GM20431 (cell line): ENCODE measurements around the gene SETD4.
"Not testable (repeated sequence)": the region's sequence is repeated elsewhere in the genome, so short reads cannot be mapped to it uniquely, and the experiment has no call there.

ENCODE experiments used
- in situ Hi-C: fragments of 300-500 bp; cut with MseI, MboI; formaldehyde crosslinking; loops from one replicate; pipeline ENCODE4 v1.15.0; 2020; ENCODE audit warnings: low sequenced_read_pairs; ENCODE audit not compliant: unreplicated experiment

The SETD4 gene, protein sequence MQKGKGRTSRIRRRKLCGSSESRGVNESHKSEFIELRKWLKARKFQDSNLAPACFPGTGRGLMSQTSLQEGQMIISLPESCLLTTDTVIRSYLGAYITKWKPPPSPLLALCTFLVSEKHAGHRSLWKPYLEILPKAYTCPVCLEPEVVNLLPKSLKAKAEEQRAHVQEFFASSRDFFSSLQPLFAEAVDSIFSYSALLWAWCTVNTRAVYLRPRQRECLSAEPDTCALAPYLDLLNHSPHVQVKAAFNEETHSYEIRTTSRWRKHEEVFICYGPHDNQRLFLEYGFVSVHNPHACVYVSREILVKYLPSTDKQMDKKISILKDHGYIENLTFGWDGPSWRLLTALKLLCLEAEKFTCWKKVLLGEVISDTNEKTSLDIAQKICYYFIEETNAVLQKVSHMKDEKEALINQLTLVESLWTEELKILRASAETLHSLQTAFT

DNA sequence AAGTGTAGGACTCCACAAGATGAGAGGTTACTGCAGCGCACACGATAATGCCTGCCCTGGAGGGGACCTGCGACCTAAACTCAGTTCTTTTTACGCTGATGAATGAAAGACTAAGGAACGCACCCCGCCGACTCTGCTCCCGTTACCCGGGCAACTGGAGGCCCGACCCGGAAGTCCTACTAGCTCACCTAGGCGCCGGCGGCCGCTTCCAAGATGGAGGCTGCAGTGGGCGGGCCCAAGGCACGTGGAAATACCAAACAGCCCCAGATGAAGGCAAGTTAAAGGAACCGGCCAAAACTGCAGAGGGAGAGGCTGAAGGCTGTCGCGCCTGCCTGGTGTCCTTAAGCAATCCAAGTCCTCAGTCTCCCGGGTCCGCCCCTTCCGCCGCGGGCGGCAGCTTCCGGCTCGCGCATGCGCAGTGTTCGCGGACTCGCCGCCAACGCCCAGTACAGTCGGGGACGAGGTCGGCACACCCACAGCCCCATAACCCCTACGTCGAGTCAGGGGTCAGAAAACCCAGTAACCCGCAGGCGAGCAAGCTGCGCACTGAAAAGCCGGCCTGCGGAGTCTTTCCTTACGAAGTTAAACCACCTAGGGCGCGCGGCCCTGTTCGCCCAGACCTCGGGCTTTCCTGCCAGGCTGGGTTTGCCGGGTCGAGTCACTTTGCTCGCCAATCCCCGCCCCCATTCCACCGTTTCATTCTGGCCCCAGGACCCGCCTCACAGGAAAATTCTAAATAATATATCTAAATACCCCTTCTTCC, at the start of gene SETD4:
Gene SETD4 (minus strand): TSS at position 368 of the 763 bp plus-strand sequence. CDS start 1,638 bp downstream, outside the sequence.
- in situ Hi-C loops, result no loop called here

DNA sequence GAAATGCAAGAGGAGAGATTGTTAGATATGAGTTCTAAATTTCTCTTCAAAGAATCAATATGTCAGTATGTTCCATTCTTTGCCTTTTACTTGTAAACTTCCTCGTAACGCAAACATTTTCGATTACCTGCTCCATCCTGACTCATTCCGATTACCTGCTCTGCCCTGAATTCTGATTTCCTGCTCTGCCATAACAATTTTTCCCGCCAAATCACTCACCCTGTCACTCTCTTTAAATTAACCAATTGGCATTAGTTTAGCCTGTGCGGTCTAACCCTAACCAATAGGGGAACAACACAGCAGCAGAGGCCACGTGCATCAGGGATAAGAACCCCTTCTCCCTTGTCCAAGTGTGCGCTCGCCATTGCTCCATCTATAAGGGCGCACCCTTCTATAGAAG, 49.5 kb upstream of the SETD4 start:
- in situ Hi-C loops, result no loop called here

DNA sequence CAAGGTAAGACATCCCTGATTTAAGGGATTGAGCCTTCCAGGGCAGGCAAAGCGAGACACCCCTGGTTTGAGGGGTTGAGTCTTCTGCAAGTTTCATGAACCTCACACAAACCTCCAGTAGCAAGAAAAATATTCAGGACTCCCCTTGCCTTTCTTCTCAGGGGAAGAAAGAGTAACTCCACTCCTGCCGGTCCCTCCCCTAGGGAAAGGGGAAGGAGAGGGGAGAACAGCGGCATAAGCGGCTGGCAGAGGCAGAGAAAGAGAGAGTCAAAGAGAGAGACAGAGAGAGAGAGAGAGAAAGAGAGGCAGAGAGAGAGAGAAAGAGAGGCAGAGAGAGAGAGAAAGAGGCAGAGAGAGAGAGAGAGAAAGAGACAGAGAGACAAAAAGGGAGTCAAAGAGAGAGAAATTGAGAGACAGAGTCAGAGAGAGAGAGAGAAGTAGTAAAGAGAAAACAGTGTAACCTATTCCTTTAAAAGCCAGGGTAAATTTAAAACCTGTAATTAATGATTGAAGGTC, 45.1 kb upstream of the SETD4 start:
- in situ Hi-C loops, result no loop called here

DNA sequence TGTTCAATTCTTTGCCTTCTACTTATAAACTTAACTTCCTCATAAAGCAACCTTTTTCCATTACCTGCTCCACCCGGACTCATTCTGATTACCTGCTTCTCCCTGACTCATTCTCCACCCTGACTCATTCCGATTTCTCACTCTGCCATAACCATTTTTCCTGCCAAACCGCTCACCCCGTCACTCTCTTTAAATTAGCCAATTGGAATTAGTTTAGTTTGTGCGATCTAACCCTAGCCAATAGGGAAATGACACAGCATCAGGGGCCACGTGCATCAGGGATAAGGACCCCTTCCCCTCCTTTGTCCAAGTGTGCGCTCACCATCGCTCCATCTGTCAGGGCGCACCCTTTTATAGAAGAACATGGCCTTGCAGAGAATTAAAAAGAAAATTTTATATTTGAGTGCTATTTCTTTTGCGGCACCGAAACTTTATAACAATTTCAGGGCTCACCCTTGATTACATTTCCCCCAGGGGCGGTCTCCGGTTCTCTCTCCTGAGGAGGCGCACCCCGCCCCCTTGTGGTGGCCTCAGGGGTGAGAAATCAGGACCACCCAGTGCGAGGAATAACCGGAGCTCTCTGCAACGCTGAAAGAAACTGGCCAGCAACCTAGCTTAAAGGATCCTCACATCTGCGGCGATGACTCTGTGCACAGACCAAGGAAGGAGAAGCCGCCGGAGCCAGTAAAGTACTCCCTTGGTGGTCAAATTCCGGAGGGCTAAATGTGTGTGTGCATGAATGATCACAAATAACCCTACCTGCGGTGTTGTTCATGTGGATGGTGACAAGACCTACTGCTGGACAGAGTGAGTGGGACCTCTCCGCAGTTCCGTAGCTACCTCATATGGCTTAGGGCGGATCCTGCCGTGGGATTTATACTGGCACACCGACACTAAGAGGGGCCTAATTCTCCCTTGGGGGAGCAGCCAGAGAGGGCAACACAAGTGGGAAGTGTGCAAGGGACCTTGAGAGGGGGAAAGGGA, 44.3 kb upstream of the SETD4 start:
- in situ Hi-C loops, result no loop called here

DNA sequence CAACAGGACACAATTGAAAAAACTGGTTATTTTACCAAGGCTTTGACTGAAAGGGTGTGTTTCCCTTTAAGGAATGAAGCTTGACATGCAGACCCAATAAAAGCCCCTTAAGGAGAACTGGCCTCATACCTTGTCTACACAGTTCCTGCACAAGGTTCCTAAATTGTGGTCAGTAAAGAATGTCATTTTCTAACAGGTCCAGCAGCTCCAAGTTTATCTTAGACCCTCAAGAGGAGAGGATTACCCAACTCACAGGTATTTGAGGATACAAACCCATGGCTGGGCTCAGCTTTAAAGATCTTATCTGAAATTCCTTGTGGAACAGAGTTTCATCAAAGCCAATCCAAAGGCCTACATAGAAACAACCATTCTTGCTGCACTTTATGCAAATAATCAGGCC, 43.1 kb upstream of the SETD4 start:
- in situ Hi-C loops, result no loop called here

DNA sequence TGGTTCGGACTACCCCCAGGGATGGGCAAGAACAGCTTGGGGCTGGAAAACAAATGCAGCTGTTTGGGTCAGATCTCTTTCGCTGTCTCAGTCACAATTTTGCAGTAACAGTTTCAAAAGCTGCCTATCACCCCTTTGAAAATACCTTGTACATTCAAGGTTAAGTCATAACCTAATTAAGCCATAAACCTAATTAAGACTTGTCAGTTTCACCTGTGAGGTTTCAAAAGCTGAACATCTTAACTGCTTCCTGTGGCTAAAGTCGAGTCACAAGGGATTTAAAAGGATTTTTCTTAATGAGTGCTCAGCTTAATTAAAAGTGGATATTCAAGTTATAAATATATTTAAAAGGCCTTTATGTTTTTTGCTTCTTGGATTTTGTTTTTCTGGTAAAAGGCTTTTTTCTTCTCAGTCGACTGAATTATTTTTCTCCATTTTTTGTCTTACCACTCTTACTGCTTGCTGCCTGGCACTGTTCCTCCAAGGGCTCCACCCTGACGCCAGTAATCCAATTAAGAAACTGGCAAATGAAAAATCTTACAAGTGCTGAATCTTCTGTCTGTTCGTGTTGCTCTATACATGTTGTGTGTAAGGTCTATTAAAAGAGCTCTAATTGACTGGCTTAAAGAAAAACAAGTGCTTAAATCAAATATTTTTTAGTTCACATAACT, 40.8 kb upstream of the SETD4 start:
- in situ Hi-C loops, result no loop called here

DNA sequence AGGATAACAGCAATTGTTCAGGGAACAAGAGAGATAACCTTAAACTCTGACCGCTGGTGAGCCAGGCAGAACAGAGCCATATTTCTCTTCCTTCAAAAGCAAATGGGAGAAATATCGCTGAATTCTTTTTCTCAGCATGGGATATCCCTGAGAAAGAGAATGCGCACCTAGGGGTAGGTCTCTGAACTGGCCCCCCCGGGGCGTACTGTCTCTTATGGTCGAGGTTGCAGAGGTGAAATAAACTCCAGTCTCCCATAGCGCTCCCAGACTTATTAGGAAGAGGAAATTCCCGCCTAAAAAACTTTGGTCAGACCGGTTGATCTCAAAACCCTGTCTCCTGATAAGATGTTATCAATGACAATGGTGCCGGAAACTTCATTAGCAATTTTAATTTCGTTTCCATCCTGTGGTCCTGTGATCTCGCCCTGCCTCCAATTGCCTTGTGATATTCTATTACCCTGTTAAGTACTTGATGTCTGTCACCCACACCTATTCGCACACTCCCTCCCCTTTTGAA, 39.4 kb upstream of the SETD4 start:
- in situ Hi-C loops, result not testable (repeated sequence)

DNA sequence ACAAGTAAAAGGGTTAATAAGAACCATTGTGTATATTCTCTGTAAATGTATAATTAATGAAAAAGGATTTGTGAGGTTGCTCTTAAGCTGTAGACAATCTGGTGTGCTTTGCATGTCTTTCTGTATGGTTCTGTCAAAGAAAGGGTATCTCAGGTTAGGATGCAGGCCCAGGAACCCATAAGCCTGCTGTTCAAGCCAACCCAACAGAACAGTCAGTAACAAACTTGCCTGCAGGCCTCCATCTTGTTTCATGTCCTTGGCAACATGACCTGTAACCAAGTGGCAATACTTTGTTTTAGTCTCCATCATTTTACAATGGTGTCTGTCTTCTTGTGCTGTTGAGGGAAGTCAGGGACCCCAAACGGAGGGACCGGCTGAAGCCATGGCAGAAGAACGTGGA, 38.7 kb upstream of the SETD4 start:
- in situ Hi-C loops, result no loop called here

DNA sequence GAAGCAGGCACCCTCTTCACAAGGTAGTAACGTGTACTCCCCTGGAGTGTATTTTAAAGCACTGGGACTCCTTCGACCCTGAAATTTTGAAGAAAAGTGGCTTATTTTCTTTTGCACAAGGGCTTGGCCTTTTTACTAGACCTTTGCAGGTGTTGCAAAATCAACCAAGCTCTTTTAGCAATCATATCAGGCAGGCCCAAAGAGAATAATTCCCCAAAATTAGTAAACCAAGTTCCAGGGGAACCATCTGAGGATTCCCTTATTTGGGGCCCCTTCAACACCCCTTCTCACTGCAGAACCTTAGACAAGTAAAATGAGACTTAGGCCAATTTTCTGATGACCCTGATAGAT, 37.8 kb upstream of the SETD4 start:
- in situ Hi-C loops, result no loop called here

DNA sequence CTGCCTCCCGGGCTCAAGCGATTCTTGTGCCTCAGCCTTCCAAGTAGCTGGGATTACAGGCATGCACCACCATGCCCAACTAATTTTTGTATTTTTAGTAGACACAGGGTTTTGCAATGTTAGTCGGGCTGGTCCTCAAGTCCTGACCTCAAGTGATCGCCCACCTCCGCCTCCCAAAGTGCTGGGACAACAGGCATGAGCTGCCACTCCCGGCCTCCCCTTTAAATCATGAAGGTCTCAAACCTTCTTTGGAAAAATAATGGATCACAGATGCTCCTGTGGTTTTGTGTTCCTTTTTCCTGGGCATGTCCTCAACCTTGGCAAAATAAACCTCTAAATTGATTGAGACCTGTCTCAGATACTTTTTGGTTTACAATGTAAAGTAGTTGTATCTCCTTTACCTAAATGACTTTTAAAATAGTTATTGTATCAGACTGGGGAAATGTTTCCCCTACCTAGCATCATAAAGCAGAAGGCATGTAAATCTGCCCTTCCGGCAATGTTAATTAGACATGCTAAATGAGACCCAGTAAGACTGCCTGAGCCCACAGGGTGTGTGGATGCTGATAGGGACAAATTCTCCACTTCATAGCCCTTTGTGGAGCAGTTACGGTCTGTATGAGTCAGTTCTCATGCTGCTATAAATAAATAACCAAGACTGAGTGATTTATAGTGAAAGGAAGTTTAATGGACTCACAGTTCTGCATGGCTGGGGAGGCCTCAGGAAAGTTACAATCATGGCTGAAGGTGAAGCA, 37.3 kb upstream of the SETD4 start:
- in situ Hi-C loops, result no loop called here

DNA sequence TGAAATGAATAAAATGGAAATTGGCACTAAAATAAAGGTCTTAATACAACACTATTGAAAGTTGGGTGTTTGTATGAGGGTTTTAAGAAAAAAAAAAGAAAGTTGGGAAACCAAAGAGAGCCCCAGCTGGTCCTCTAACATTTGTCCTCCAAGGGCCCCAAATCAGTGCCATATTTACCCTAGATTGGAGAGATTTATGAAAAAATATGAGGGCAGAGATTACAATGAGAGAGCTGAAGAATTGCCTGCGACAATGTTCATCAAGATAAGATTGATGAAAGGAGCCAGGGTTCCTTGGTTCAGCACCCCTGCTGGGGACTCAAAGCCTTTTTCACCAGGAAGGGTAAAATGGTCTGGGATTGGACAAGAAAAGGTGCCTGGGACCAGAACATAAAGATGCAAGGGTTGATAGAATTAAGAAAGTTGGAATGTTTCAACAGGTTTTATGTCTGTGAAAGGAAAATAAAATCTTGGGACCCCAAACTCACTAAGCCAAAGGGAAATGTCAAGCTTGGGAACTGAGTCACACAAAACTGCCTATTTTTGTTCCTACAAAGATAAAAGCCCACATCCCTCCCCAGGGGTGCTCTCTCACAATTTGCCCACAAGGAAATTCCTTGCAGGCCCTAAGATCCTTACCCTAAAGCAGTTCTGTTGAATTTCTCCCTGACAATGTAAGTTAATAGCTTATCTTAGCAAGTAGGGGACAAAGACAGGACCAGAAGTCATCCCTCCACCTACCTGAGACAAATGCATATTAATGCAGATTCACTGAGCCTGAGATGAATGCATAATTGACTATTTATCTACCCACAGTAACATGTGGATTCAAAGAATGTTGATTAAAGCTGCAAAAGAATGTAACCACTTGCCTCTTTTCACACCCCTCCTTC, 36.3 kb upstream of the SETD4 start:
- in situ Hi-C loops, result no loop called here

DNA sequence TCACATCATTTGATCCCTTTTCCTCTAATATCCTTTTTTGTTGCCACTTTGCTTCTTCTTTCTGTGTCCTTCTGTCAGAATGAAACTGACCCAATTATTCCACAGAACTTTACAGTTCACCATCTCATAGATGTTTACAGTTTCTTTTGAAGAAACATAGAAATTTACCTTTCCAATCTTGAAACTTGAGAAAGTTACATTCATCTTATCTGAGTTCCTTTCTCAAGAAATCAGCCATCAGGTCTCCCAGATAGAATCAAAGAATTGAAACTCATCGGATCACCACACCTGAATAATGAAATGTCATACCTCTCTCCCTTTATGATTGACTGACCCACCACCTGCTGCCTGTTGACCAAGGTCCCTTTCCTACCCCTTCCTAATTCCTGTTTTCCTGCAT, 33.2 kb upstream of the SETD4 start:
- in situ Hi-C loops, result no loop called here

DNA sequence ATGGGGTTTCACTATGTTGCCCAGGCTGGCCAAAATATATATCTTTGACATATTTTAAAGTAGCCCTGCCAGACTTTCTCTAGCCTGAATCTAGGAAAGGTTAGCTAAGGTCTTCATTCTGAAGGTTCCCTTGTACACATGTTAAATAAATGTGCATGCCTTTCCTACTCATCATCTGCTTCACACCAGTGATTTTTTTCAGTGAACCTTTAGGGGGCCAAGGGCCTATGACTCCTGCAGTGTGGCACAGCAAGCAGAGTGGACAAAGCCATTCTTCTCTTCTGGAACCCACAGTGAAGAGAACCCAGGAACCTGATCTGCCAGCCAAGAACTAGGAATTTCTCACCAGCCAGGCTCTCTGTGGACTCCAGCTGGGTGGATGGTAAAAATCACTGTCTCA, 32.4 kb upstream of the SETD4 start:
- in situ Hi-C loops, result no loop called here

DNA sequence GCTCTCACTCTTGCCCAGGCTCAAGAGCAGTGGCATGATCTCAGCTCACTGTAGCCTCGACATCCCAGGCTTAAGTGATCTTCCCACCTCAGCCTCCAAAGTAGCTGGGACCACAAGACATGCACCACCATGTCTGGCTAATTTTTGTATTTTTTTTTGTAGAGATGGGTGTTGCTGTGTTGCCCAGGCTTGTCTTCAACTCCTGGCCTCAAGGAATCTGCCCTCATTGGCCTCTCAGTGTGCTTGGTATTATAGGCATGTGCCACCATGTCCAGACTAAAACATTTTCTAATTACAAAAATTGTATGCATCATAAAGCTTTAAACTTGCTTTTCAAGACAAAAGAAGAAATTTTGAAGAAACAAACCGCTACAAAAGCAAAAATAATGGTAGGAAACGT, 29.6 kb upstream of the SETD4 start:
- in situ Hi-C loops, result no loop called here

DNA sequence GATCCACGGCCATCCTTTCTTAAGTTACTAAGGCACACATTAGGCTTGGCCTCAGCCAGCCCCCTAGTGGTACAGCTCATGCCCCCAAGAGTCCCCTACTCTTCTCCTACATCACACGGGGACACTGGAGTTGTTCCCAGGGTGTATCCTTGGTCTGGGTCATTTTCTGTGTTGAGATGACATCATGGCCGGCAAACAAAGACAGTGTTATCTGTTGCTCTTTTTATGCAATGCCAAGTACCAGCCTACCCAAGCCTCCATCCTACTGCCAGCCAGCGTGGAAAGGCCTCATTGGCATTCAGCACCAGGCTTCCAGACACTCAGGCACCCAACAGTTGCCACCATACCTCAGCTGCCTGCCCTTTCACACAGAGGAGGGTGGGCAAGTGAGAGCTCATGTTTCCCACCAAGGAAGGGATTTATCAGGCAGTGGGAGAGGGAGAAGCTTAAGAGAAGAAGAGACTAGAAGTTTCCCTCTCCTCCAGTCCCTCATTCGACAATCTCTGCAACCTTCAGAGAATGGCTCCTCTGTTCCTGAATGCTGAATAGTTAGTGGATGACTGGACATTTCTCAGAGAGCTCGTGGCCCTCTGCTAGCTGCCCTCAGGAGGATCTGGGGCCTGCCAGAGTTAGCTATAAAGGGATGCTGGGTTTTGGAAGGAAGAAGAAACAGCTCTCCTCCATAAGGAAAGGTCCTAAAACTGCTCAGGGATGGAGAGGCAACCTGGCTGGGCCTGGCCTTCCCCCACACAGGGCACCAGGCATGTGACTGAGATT, 27.2 kb upstream of the SETD4 start:
- in situ Hi-C loops, result no loop called here

DNA sequence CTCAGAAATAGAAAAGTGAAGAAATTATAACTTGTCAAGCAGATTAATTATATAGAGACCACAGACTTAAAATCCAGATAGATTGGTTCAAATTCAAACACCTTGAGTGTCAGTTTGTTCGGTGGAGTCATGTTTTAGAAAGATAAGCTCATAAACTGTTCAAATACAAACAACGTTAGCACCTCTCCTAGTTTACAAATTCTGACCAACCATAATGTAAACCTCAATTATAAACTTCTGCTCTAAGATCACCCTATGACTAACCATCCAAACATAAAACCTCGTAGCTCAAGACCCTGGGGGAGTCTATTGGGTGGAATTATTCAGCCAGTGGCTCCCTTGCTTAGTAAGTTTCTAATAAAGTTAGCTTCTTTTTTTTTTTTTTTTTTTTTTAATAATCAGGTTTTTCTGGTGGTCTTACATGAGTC, 21.9 kb upstream of the SETD4 start:
- in situ Hi-C loops, result no loop called here

DNA sequence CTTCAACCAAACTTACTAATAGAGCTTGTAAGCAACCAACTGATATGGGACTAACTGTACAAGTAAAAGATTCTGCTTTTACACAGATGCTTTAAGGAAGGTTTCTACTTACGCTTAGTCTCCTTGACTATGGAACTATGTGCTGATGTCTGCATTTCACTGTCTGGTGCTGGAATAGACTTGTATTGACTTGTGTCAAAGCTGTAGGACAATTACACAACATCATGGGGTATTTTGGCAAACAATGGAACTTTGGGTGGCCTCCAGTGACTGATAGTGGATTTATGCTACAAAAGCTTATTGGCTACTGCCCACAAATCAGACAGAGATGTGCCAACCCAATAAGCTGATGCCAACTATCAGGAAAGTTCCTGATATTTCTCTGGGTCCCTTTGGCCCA, 20.1 kb upstream of the SETD4 start:
- in situ Hi-C loops, result no loop called here
